Mesendoderm (in vitro differentiated cells): ENCODE data around the gene FUT1.

Experiments
- DNase-seq: peaks from one replicate; pipeline ENCODE4 v3.0.0; 2013
- H2AK5ac ChIP-seq: 2 replicates; pipeline ENCODE4 v1.6.1; 2013; ENCODE audit warnings: low read length, inconsistent platforms
- H2BK120ac ChIP-seq: 2 replicates; pipeline ENCODE4 v1.6.1; 2013; ENCODE audit warnings: low read depth, mild to moderate bottlenecking, low read length, moderate library complexity, mixed read lengths
- H2BK15ac ChIP-seq: replicated peaks from 2 replicates; pipeline ENCODE4 v1.6.1; 2013; ENCODE audit warnings: low read depth, mild to moderate bottlenecking, moderate library complexity
- H2BK5ac ChIP-seq: 2 replicates; pipeline ENCODE4 v1.6.1; 2013; ENCODE audit warnings: low read length, inconsistent platforms
- H3K18ac ChIP-seq: 2 replicates; pipeline ENCODE4 v1.6.1; 2013; ENCODE audit warnings: mild to moderate bottlenecking, low read length, mixed read lengths
- H3K23ac ChIP-seq: one replicate; pipeline ENCODE4 v1.6.1; 2013; ENCODE audit warnings: low read length
- H3K27ac ChIP-seq: 2 replicates; pipeline ENCODE4 v1.5.1; 2013; ENCODE audit warnings: low read depth, mild to moderate bottlenecking, inconsistent platforms, low read length, moderate library complexity
- H3K27me3 ChIP-seq: 2 replicates; pipeline ENCODE4 v1.6.1; 2013; ENCODE audit warnings: low read length, control low read depth, mild to moderate bottlenecking, inconsistent platforms; ENCODE audit not compliant: insufficient read depth, poor library complexity
- H3K36me3 ChIP-seq: 2 replicates; pipeline ENCODE4 v1.6.1; 2013; ENCODE audit warnings: low read length, inconsistent platforms; ENCODE audit not compliant: control insufficient read depth, insufficient read depth
- H3K4ac ChIP-seq: one replicate; pipeline ENCODE4 v1.6.1; 2013; ENCODE audit warnings: low read depth, mild to moderate bottlenecking, low read length, moderate library complexity
- H3K4me1 ChIP-seq: 2 replicates; pipeline ENCODE4 v1.6.1; 2013; ENCODE audit warnings: low read depth, low read length, inconsistent platforms; ENCODE audit not compliant: control insufficient read depth
- H3K4me2 ChIP-seq: 2 replicates; pipeline ENCODE4 v1.6.1; 2013; ENCODE audit warnings: low read length
- H3K4me3 ChIP-seq: 2 replicates; pipeline ENCODE4 v1.5.1; 2013; ENCODE audit warnings: mild to moderate bottlenecking, low read length
- H3K56ac ChIP-seq: one replicate; pipeline ENCODE4 v1.6.1; 2013; ENCODE audit warnings: low read length
- H3K79me1 ChIP-seq: 2 replicates; pipeline ENCODE4 v1.6.1; 2013; ENCODE audit warnings: low read length, inconsistent platforms
- H3K79me2 ChIP-seq: 2 replicates; pipeline ENCODE4 v1.6.1; 2013; ENCODE audit warnings: mild to moderate bottlenecking, low read length; ENCODE audit not compliant: control insufficient read depth, insufficient read depth
- H3K9ac ChIP-seq: 2 replicates; pipeline ENCODE4 v1.6.1; 2013; ENCODE audit warnings: low read length, inconsistent platforms
- H4K5ac ChIP-seq: one replicate; pipeline ENCODE4 v1.6.1; 2013; ENCODE audit warnings: low read length
- H4K8ac ChIP-seq: one replicate; pipeline ENCODE4 v1.6.1; 2013; ENCODE audit warnings: low read depth, mild to moderate bottlenecking, control low read depth, low read length, moderate library complexity
- WGBS: extraction: QIAGEN DNeasy Blood & Tissue Kit; methylation state at CpG from one replicate; pipeline ENCODE4 v1.1.7; 2013; ENCODE audit warnings: low lambda C conversion rate, missing lambda C conversion rate; ENCODE audit not compliant: insufficient coverage; ENCODE audit errors: extremely low coverage; 5-methylcytosine and 5-hydroxymethylcytosine counted together

The FUT1 gene

DNA sequence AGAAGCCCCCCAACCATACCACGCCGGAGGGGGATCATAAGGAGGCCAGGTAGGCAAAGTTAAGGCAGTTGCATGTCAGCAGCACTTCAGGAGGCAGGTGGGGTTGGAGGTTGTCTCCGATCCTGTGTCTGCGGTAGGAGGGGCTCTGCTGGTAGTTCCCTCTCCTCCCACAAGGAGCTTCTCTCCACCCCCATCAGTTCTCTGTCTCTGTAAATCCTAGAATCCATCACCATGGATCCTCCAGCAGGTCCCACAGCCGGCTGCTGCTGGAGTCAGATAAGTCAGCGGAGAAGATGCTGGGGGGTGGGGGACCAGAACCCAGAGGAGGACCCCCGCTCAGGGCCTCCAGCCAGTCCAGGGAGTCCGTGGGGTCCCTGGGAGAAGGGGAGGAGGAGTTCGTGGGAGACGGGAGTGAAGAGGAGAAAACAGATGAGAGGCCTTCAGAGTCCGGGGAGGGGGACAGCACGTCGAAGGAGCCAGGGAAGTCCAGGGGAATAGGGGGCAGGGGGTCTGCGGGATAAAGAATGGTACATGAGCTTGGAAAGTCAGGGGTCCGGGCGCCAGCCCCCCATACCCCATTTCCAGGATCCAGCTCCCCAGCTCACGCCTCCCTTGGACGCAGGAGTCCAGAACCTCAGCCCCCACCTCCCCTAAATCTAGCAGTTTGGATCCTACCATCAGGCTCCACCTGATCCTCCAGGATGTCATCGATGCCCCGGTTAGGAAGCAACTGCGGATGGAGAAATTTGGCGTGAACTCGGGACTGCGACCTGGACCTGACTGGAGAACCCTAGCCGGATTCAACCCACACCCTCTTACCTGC lies 39.2 kb downstream of the FUT1 start:
- Histone ChIP-seq H2BK120ac (no peak overlapping the region), H4K5ac (no peak overlapping the region), H3K56ac (peak overlapping the region; percentile 80), H3K27ac (no peak overlapping the region), H3K4ac (no peak overlapping the region), H2AK5ac (no peak overlapping the region), H3K4me2 (peak overlapping the region; percentile 99), H3K4me1 (peaks cover 4% of the 10 kb centered on the region), H2BK5ac (no peak overlapping the region), H3K23ac (no peak overlapping the region), H3K18ac (no peak overlapping the region), H3K36me3 (no peaks in the 10 kb centered on the region), H3K9ac (peak overlapping the region; percentile 83), H3K27me3 (no peaks in the 10 kb centered on the region), H4K8ac (no peak overlapping the region), H3K4me3 (peak overlapping the region; percentile 83), H3K79me2 (no peaks in the 10 kb centered on the region), H3K79me1 (no peaks in the 10 kb centered on the region), H2BK15ac (no peak overlapping the region)
- DNase-seq = peak; percentile 91
- WGBS = no CpG with 5 or more reads among the region's 25 CpGs

DNA sequence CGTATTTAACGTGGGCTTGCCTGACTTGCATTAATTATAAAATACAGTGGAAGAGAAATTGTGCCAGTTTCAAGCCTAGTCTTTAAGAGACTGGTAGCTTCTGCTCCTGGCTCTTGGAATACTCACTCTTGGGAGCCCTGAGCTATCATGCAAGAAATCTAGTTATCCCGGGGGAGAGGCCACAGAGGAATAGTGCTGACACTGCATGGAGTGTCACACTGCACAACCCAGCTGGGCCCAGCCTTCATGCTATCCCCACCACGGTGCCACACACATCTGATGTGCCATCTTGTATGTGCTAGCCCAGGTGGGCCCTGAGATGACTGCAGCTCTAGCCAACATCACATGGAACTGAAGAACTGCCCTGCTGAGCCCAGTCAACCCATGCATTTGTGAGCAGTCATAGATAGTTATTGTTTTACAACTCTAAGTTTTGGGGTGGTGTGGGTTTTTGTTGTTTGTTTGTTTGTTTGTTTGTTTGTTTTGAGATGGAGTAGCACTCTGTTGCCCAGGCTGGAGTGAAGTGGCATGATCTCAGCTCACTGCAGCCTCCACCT lies 41.3 kb downstream of the FUT1 start:
- Histone ChIP-seq H2BK5ac (no peak overlapping the region), H3K4ac (no peak overlapping the region), H3K18ac (no peak overlapping the region), H2BK120ac (no peak overlapping the region), H3K4me2 (no peak overlapping the region), H2AK5ac (no peak overlapping the region), H4K8ac (no peak overlapping the region), H3K79me1 (no peaks in the 10 kb centered on the region), H3K56ac (no peak overlapping the region), H3K9ac (no peak overlapping the region), H3K36me3 (no peaks in the 10 kb centered on the region), H3K79me2 (no peaks in the 10 kb centered on the region), H3K27ac (no peak overlapping the region), H3K4me1 (no peaks in the 10 kb centered on the region), H4K5ac (no peak overlapping the region), H3K23ac (no peak overlapping the region), H3K27me3 (no peaks in the 10 kb centered on the region), H2BK15ac (no peak overlapping the region), H3K4me3 (no peak overlapping the region)
- no CpG with 5 or more reads among the region's 4 CpGs for WGBS
- no peak for DNase-seq

DNA sequence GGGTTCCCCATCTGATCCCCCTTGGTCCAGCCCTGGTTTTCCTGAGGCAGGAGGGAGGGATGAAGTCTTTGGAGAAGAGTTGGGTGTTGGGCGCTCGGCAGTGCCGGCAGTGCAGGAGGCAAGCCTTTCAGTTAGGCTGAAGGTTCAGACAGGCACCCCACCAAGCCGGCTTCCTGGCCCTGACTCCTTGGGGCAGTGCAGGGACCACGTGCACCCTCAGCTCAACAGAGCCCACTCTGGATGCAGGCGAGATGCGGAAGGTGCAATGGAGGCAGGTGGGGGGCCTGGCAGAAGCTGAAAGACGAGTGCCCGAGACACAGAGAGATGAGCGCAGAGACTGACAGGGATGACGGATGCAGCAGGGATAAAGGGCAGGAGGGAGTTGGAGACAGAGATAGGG lies 44.0 kb downstream of the FUT1 start:
- Histone ChIP-seq H3K36me3 (no peaks in the 10 kb centered on the region), H2BK5ac (no peak overlapping the region), H3K79me1 (no peaks in the 10 kb centered on the region), H4K5ac (no peak overlapping the region), H4K8ac (no peak overlapping the region), H3K4me3 (no peak overlapping the region), H3K18ac (no peak overlapping the region), H2BK120ac (no peak overlapping the region), H3K23ac (no peak overlapping the region), H3K79me2 (no peaks in the 10 kb centered on the region), H2BK15ac (no peak overlapping the region), H3K4me1 (no peaks in the 10 kb centered on the region), H3K4ac (no peak overlapping the region), H3K9ac (no peak overlapping the region), H3K4me2 (no peak overlapping the region), H3K27me3 (no peaks in the 10 kb centered on the region), H3K56ac (no peak overlapping the region), H2AK5ac (no peak overlapping the region), H3K27ac (no peak overlapping the region)
- no CpG with 5 or more reads among the region's 11 CpGs for WGBS
- DNase-seq = no peak

DNA sequence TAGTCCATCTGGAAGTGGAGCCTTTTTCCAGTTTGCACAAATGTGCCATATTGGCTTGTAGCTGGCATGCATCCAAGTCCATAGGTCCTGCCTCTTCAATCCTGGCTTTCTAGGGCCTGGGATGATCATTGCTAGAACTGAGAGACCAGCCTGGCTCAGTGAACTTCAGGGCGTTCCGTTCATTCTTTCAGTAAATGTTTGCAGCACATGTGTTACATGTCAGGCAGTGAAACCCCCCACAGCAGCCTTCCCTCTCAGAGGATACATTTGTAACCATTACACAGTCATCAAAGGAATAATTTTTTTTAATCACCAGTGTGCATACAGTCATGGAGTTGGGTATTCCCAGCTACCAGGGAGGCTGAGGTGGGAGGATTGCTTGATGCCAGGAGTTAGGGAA lies 47.0 kb downstream of the FUT1 start:
- Histone ChIP-seq H2AK5ac (no peak overlapping the region), H4K8ac (no peak overlapping the region), H2BK120ac (no peak overlapping the region), H3K27me3 (no peaks in the 10 kb centered on the region), H3K79me1 (no peaks in the 10 kb centered on the region), H2BK15ac (no peak overlapping the region), H3K4me2 (no peak overlapping the region), H3K36me3 (no peaks in the 10 kb centered on the region), H3K9ac (no peak overlapping the region), H3K23ac (no peak overlapping the region), H3K56ac (no peak overlapping the region), H4K5ac (no peak overlapping the region), H2BK5ac (no peak overlapping the region), H3K27ac (no peak overlapping the region), H3K18ac (no peak overlapping the region), H3K79me2 (no peaks in the 10 kb centered on the region), H3K4me3 (no peak overlapping the region), H3K4me1 (no peaks in the 10 kb centered on the region), H3K4ac (no peak overlapping the region)
- WGBS = no CpG with 5 or more reads among the region's 2 CpGs
- DNase-seq = no peak

DNA sequence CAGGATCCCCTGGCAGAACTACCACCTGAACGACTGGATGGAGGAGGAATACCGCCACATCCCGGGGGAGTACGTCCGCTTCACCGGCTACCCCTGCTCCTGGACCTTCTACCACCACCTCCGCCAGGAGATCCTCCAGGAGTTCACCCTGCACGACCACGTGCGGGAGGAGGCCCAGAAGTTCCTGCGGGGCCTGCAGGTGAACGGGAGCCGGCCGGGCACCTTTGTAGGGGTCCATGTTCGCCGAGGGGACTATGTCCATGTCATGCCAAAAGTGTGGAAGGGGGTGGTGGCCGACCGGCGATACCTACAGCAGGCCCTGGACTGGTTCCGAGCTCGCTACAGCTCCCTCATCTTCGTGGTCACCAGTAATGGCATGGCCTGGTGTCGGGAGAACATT lies 49.1 kb downstream of the FUT1 start:
- Histone ChIP-seq H2BK15ac (no peak overlapping the region), H3K4me1 (no peaks in the 10 kb centered on the region), H2BK5ac (no peak overlapping the region), H3K27ac (no peak overlapping the region), H2BK120ac (no peak overlapping the region), H3K56ac (no peak overlapping the region), H3K18ac (no peak overlapping the region), H3K23ac (no peak overlapping the region), H3K4me2 (no peak overlapping the region), H4K8ac (no peak overlapping the region), H3K4me3 (no peak overlapping the region), H3K79me1 (no peaks in the 10 kb centered on the region), H2AK5ac (no peak overlapping the region), H3K36me3 (no peaks in the 10 kb centered on the region), H3K79me2 (no peaks in the 10 kb centered on the region), H3K4ac (no peak overlapping the region), H3K27me3 (no peaks in the 10 kb centered on the region), H4K5ac (no peak overlapping the region), H3K9ac (no peak overlapping the region)
- no peak for DNase-seq
- no CpG with 5 or more reads among the region's 23 CpGs for WGBS
